GF-D8 (cell line): ENCODE results near the gene RBPJ.

Source experiments
- DNase-seq: peaks from one replicate; lab custom pipeline; 2025; lab: John Stamatoyannopoulos, UW

RBPJ gene

DNA sequence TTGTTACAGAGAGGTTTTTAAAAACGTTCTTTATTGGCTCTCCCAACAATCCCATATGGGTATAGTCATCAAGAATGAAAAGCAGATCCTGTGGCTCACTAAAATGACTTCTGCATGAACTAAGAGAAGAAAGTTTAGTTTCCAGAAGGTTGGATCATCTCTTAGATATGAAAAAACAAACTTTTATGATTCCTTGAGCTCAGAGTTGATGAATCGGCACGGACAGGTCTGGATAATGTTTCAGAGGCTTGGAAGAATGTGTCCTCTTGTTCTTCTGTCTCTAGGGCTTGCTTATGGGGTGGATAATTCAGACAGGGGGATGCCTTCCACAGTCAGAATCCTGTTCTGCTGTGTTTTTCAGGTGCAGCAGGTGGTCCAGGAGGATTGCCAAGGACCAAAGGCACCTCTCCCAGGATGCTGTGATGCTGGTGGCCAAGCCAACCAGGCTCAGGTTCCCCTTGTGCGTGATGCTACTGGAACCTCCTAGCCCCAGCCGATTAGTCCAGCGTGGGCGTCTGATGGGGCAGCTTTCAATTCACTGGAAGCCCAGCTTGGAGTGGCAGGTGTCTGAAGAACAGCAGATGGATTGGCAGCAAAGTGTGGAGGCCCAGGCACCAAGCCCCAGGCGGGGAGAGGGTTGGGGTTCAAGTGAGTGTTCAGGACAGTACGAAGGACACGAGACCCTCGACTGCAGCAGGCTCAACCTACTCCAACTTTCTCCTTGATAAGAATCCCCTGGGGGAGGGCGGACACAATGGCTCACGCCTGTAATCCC, 139.1 kb downstream of the RBPJ start:
- DNase-seq: no peak

- no peak for DNase-seq
Observed at GRCh38 chr4:26462874-26463273, 142.1 kb downstream of the RBPJ start.

GRCh38 chr4:26463386-26463785, 142.6 kb downstream of the RBPJ start:
- no peak for DNase-seq

GRCh38 chr4:26464420-26465095, 143.7 kb downstream of the RBPJ start:
- no peak for DNase-seq

DNA sequence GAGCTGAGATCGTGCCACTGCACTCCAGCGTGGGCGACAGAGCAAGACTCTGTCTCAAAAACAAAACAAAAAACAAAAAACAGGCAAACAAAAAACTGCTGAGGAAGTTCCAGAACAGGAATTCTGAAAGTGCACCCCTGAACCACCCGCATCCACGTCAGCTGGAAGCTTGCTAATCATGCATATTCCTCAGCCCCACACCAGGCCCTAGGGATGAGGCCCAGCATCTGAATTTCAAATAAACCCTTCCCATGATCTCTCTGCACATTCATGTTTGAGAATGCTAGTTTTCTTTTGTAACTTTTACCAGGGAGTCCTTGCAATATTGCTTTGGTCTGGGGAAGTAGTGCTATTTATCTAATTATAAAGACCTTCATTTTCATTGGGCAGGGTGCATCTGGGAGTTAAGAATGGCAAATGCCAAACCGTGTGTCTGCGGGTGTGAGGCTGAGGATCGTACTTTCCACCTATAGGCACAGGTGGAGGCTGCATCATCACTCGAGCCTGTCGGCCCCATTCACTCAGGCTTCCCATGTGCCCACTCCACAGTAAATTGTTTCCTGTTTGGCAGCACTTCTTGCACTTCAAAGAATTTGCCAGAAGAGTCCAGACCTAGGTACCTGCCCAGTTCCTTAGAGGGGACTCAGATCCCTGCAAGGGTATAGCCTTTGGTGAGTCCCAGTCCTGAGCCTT, 145.9 kb downstream of the RBPJ start:
- no peak for DNase-seq

GRCh38 chr4:26467724-26468123, 146.9 kb downstream of the RBPJ start:
- DNase-seq: no peak

GRCh38 chr4:26468283-26468949, 147.6 kb downstream of the RBPJ start:
- DNase-seq: no peak

- no peak for DNase-seq
Observed at GRCh38 chr4:26468977-26469376, 148.2 kb downstream of the RBPJ start.

DNA sequence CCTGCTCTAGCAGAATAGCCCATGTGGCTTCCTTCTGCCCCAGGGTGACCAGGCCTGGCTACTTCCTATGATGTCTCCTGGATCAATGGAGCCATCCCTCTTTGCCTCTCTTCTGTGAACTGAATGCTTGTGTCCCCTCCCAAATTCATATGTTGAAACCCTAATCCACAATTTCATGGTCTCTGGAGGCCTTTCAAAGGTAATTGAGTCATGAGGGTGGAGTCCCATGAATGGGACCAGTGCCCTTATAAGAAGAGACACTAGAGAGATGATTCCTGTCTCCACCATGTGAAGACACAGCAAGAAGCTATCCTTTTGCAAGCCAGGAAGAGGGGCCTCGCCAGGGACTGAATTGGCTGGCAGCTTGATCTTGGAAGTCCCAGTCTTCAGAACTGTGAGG, 151.1 kb downstream of the RBPJ start:
- no peak for DNase-seq

- no peak for DNase-seq
Observed at GRCh38 chr4:26473893-26474292, 153.1 kb downstream of the RBPJ start.

GRCh38 chr4:26474551-26474950, 153.7 kb downstream of the RBPJ start:
- no peak for DNase-seq

GRCh38 chr4:26475716-26476115, 154.9 kb downstream of the RBPJ start:
- no peak for DNase-seq

DNA sequence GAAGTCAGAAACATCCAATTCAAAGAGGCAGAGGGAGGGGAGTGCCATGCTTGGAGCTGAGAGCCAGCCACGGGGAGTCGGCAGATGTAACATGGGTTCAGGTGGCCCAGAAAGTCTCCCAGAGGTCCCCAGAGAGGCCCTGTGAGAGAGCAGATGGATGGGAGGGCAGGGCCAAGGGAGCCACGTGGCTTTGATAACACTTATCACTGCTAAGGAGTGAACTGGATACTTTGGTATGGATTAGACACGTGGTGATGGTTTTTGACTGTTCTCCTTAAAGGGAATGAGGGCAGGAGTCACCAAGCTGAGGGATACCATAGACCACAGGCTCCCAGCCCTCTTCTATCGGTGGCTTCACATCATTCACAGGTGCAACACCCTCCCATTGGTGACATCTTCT, 155.7 kb downstream of the RBPJ start:
- no peak for DNase-seq

DNA sequence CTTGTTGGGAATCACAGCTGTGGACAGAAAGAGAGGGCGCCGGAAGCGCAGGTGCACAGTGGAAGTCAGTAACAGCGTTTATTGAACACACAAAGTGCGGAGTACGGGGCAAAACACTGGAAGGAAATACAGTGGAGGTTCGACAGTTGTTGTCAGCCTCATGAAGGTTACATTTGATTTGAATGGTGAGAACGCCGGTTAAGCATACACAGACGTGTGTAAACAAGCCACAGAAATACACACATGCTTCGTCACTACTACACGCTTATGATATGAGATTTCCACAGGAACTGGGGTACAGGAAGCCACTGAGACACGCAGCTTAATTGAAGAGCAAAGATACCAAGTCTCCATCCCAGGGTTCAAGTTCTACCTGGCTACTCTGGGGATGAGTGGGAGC, 157.5 kb downstream of the RBPJ start:
- no peak for DNase-seq

GRCh38 chr4:26482508-26483462, 162.0 kb downstream of the RBPJ start:
- DNase-seq: no peak

DNA sequence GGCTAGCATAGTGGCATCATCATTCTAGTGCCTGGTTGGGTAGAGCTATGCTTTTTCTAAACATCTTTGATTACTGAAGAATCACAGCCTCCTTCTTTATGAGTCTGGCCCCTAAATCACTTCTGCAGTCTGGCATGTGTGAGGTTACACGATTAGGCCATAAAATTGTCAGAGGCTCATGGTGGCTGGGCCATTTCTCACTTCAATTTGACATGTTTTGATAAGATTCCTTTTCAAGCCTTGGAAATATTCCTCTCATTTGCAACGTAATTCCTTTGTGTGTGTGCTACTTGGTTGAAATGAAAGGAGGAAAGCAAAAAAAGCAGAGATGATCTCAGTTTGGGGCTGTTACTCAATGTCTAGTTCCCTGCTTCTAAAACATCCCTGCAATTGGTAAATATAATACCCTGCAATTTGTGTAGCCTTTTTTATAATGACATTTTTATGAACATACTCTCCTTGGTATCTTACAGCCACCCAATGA, 163.3 kb downstream of the RBPJ start:
- DNase-seq: no peak

DNA sequence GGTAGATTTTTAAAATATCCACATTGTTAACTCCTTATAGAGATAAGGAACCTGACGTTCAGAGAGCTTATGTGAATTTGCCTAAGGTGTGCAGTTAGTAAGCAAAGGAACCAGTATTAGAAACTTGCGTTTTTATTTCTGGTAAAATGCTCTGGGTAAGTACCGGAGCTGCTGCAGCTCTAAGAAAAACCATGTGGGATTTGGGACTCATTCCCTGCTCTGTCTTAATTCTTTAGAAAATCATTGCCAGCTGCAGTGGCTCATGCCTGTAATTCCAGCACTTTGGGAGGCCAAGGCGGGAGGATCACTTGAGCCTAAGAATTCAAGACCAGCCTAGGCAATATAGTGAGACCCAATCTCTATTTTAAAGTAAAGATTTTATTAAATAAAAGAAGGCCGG, 163.7 kb downstream of the RBPJ start:
- DNase-seq: no peak
